A549 (cell line): ENCODE measurements around the gene FOXF2.

Experiments
- PHF8 ChIP-seq: fragments of 200-600 bp; sonication (generic); IDR thresholded peaks from 2 replicates; pipeline ENCODE4 v1.6.1; 2016; ENCODE audit warnings: low read depth, mild to moderate bottlenecking, antibody characterized with exemption, moderate library complexity, borderline replicate concordance
- POLR2A ChIP-seq: IDR thresholded peaks from 2 replicates; pipeline ENCODE4 v1.6.1; 2012; ENCODE audit warnings: mild to moderate bottlenecking, low read length
- SREBF2 ChIP-seq: fragments of 450-650 bp; IDR thresholded peaks from 2 replicates; pipeline ENCODE4 v1.6.1; 2014; ENCODE audit warnings: mild to moderate bottlenecking, moderate library complexity
- TF ChIP-seq, protein P1 (sequence below): fragments of >200 bp; sonication (Bioruptor Twin); formaldehyde crosslinking; IDR thresholded peaks from 3 replicates; pipeline ENCODE4 v1.5.1; 2016

- TF ChIP-seq, protein P1, sequence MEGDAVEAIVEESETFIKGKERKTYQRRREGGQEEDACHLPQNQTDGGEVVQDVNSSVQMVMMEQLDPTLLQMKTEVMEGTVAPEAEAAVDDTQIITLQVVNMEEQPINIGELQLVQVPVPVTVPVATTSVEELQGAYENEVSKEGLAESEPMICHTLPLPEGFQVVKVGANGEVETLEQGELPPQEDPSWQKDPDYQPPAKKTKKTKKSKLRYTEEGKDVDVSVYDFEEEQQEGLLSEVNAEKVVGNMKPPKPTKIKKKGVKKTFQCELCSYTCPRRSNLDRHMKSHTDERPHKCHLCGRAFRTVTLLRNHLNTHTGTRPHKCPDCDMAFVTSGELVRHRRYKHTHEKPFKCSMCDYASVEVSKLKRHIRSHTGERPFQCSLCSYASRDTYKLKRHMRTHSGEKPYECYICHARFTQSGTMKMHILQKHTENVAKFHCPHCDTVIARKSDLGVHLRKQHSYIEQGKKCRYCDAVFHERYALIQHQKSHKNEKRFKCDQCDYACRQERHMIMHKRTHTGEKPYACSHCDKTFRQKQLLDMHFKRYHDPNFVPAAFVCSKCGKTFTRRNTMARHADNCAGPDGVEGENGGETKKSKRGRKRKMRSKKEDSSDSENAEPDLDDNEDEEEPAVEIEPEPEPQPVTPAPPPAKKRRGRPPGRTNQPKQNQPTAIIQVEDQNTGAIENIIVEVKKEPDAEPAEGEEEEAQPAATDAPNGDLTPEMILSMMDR, result no peak
- TF ChIP-seq POLR2A, result no peak
- no peak for TF ChIP-seq PHF8
- TF ChIP-seq SREBF2, result no peak
Measured at GRCh38 chr6:1382883-1383728, 6.3 kb upstream of the FOXF2 start.
